OCI-LY7 (cell line): ENCODE data around the gene PARP6. TPM values are rescaled to one million over a fixed set of nuclear protein-coding genes. Genes with fewer than 3 reads are reported as not detected.

Experiments used
- BruUV-seq: library from RNA; stranded (reverse); fragments of 400-500 nt; replicated peaks from 2 replicates; lab custom pipeline; 2021; lab: Mats Ljungman, UMichigan
- CTCF ChIA-PET: fragments of 300-600 bp; sonication (Branson Sonifier 250); formaldehyde crosslinking; loops from one replicate; lab custom pipeline; 2022; ENCODE audit warnings: antibody characterized with exemption; ENCODE audit not compliant: unreplicated experiment; lab: Charles Lee
- POLR2A ChIA-PET: fragments of 300-600 bp; sonication (Branson Sonifier 250); formaldehyde crosslinking; loops from one replicate; lab custom pipeline; 2022; ENCODE audit warnings: antibody characterized with exemption; lab: Charles Lee
- DNase-seq: peaks from one replicate; pipeline ENCODE4 v3.0.0-alpha.2; 2015; ENCODE audit warnings: low spot score
- H2AFZ ChIP-seq: fragments of 200-600 bp; sonication (generic), shearing (Covaris generic); 2 replicates; pipeline ENCODE4 v1.6.1; 2014; ENCODE audit warnings: mild to moderate bottlenecking, antibody characterized with exemption, low read length, moderate library complexity
- H3K27ac ChIP-seq: fragments of 200-600 bp; sonication (generic); 2 replicates; pipeline ENCODE4 v1.5.1; 2014; ENCODE audit warnings: mixed run types, low read depth, mild to moderate bottlenecking, moderate library complexity, low read length, inconsistent platforms; ENCODE audit not compliant: poor library complexity, severe bottlenecking
- H3K36me3 ChIP-seq: fragments of 200-600 bp; sonication (generic); 2 replicates; pipeline ENCODE4 v1.6.1; 2014; ENCODE audit warnings: mild to moderate bottlenecking, antibody characterized with exemption, low read length, moderate library complexity, mixed read lengths; ENCODE audit not compliant: insufficient read depth
- H3K4me1 ChIP-seq: fragments of 200-600 bp; sonication (generic); 2 replicates; pipeline ENCODE4 v1.5.1; 2014; ENCODE audit warnings: mild to moderate bottlenecking, low read length; ENCODE audit not compliant: insufficient read depth, poor library complexity, severe bottlenecking
- H3K4me2 ChIP-seq: fragments of 200-600 bp; sonication (generic); 2 replicates; pipeline ENCODE4 v1.6.1; 2014; ENCODE audit warnings: mild to moderate bottlenecking, low read length
- H3K4me3 ChIP-seq: fragments of 200-600 bp; sonication (generic); 2 replicates; pipeline ENCODE4 v1.5.1; 2014; ENCODE audit warnings: mild to moderate bottlenecking, low read depth, low read length; ENCODE audit not compliant: poor library complexity, severe bottlenecking
- H3K79me2 ChIP-seq: fragments of 200-600 bp; sonication (generic); 2 replicates; pipeline ENCODE4 v1.6.1; 2016; ENCODE audit warnings: low read depth, mild to moderate bottlenecking, low read length, moderate library complexity, mixed read lengths; ENCODE audit not compliant: insufficient read depth
- H3K9me2 ChIP-seq: fragments of 200-600 bp; sonication (generic); 2 replicates; pipeline ENCODE4 v1.6.1; 2016; ENCODE audit warnings: mild to moderate bottlenecking, low read length, mixed read lengths; ENCODE audit not compliant: insufficient read depth
- H3K9me3 ChIP-seq: fragments of 200-600 bp; sonication (generic); 2 replicates; pipeline ENCODE4 v1.6.1; 2014; ENCODE audit warnings: mild to moderate bottlenecking, mixed run types, low read length, mixed read lengths
- H4K20me1 ChIP-seq: fragments of 200-600 bp; sonication (generic); 2 replicates; pipeline ENCODE4 v1.6.1; 2014; ENCODE audit warnings: mild to moderate bottlenecking, antibody characterized with exemption, low read length, moderate library complexity, mixed read lengths; ENCODE audit not compliant: insufficient read depth
- CTCF ChIP-seq: fragments of 200-600 bp; sonication (generic); conservative IDR thresholded peaks from 2 replicates; pipeline ENCODE4 v1.5.1; 2014; ENCODE audit warnings: mild to moderate bottlenecking, antibody characterized with exemption, low read length, moderate library complexity, mixed read lengths
- EZH2phosphoT487 ChIP-seq: fragments of 200-600 bp; sonication (generic); IDR thresholded peaks from 2 replicates; pipeline ENCODE4 v1.6.1; 2018; ENCODE audit warnings: low read depth, borderline replicate concordance, mild to moderate bottlenecking, mixed run types, antibody characterized with exemption, low read length, moderate library complexity, mixed read lengths
- intact Hi-C: fragments of 100-400 bp; cut with micrococcal nuclease; formaldehyde crosslinking; loops from one replicate; pipeline ENCODE4 v1.10.0; 2022; ENCODE audit not compliant: unreplicated experiment
- total RNA-seq, 2 experiments: library from RNA; depleted of rRNA in 1 of 2; stranded (reverse); fragments of >200 nt in 1 of 2; shearing (Covaris generic) in 1 of 2; gene quantifications; 2 replicates each; pipeline ENCODE4 v1.2.3, GENCODE V29; 2014 to 2022

PARP6 gene
- total RNA-seq, 2 experiments from 2014 or later, result 58.3 to 73.3 TPM

- peak overlapping the region; percentile 82 for H3K4me2 ChIP-seq
- ChIA-PET CTCF (no interaction called here), POLR2A (no interaction called here)
- H3K4me3 ChIP-seq, result peak overlapping the region; percentile 89
- no peaks in the 10 kb centered on the region for H3K9me2 ChIP-seq
- 0 out of 2 replicates have a peak, but pooled peaks have one; percentile 0 for TF ChIP-seq CTCF
- TF ChIP-seq EZH2phosphoT487, result no peak
- no TSS peak for BruUV-seq
- H3K27ac ChIP-seq, result peak overlapping the region; percentile 86
- H3K79me2 ChIP-seq, result peaks cover 73% of the 10 kb centered on the region
- H2AFZ ChIP-seq, result no peak overlapping the region
- peaks cover 45% of the 10 kb centered on the region for H3K4me1 ChIP-seq
- intact Hi-C loops, result loop anchor here (5.0 kb wide), 1 partner anchor 112 kb away; the partner anchor contains the start of genes MYO9A and SENP8
- DNase-seq, result peak; percentile 76
- peaks cover 27% of the 10 kb centered on the region for H4K20me1 ChIP-seq
- no peaks in the 10 kb centered on the region for H3K9me3 ChIP-seq
- H3K36me3 ChIP-seq, result peaks cover 56% of the 10 kb centered on the region
Measured at GRCh38 chr15:72229076-72229946, 43.0 kb downstream of the PARP6 start.

GRCh38 chr15:72227720-72228119, 44.6 kb downstream of the PARP6 start:
- TF ChIP-seq EZH2phosphoT487 (no peak), CTCF (no peak)
- no peak for DNase-seq
- no peaks in the 10 kb centered on the region for H3K9me2 ChIP-seq
- peaks cover 72% of the 10 kb centered on the region for H3K36me3 ChIP-seq
- H3K4me2 ChIP-seq, result peak overlapping the region; percentile 82
- H2AFZ ChIP-seq, result no peak overlapping the region
- H3K79me2 ChIP-seq, result peaks cover 89% of the 10 kb centered on the region
- H3K4me1 ChIP-seq, result peaks cover 55% of the 10 kb centered on the region
- peaks cover 43% of the 10 kb centered on the region for H4K20me1 ChIP-seq
- H3K27ac ChIP-seq, result peak overlapping the region; percentile 86
- H3K9me3 ChIP-seq, result no peaks in the 10 kb centered on the region
- H3K4me3 ChIP-seq, result peak overlapping the region; percentile 89
- ChIA-PET CTCF (interaction anchor here (1.7 kb wide), 1 partner anchor 25 kb away, joined by 4 read pairs; no protein-coding TSS in a partner anchor), POLR2A (interaction anchor here (0.6 to 2.3 kb wide), 9 partner anchors 9 to 720 kb away, joined by 3 to 11 read pairs (median 4); no protein-coding TSS in a partner anchor)
- BruUV-seq, result no TSS peak
- intact Hi-C loops, result loop anchor here (2.0 to 5.0 kb wide), 2 partner anchors 110 to 153 kb away; partner anchors contain the start of genes MYO9A and SENP8
